GM19099 (cell line): ENCODE data around the gene NAA40.

Experiments
- POLR2A ChIP-seq: IDR thresholded peaks from 3 replicates; pipeline ENCODE4 v1.6.1; 2011; ENCODE audit warnings: low read depth; ENCODE audit not compliant: insufficient read length; ENCODE audit errors: extremely low read depth

The NAA40 gene

DNA sequence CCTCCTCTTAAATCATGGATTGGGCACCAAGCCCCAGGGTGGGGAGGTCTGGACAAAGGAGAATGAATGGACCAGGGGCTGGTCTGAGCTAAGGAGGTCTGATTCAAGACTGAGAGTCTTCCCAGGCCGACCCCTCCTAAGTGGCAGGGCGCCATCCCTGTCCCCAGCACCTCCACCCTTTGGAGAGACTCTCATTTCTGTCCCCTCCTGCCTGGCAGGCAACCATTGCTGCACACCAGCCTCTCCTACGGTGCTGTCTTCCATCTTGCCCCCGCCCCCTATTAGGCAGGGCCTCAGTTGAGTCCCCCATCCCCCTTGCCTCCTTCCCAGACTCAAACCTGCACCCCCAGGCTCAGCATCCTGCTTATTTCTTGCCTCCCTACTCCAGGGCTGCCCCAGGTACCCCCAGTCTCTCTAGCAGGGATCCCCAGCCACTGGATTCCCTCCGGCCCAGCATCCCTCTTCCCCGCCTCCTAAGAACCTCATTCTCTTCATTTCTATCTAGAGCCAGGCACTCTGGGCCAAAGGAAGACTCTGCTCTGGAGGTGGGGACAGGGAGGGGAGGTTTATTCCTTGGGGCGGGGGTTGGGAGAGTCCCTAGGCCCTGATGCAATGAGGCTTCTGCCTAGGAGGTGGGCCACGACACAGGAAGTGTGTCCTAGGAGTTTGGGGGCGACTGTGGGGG, 20.2 kb upstream of the NAA40 start:
- no peak for TF ChIP-seq POLR2A

DNA sequence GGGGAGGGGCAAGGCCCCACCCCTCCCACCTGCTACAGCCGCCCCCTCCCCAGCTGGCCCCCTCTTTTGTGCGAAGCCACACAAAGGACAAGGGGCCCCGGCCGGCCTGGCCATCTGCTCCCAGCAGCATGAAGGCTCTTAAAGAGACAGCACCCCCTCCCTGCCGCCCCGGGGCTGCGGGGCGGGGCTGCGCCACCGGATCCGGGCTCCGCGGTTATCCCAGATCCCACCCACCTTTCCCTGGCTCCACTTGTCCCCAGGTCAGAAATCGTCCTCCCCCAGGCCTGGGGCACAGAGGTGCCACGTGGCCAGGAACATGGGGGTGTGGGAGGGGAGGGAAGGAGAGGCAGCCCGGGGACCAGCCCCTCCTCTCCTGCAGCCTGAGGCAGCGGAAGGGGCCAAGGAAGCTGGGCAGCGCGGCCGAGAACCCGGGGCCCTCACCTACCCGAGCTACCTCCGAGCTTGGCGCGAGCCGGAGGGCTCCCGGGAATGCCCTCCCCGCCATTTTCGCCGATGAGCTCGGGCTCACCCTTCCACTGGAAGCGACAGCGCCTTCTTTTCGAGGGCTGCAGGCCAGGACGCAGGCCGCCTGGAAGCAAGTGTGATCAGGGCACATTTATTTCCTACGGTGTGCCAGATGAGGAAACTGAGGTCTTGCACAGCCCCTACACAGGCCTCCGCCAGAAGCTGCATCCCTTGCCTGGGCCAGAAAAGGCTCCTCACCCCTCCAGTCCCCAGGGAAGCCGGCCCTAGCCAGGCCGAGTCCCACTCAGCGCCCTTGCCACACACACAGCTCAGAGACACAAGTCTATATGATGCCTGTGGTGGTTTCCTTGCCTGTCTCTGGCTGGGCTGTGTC, 19.3 kb upstream of the NAA40 start:
- TF ChIP-seq POLR2A: no peak

DNA sequence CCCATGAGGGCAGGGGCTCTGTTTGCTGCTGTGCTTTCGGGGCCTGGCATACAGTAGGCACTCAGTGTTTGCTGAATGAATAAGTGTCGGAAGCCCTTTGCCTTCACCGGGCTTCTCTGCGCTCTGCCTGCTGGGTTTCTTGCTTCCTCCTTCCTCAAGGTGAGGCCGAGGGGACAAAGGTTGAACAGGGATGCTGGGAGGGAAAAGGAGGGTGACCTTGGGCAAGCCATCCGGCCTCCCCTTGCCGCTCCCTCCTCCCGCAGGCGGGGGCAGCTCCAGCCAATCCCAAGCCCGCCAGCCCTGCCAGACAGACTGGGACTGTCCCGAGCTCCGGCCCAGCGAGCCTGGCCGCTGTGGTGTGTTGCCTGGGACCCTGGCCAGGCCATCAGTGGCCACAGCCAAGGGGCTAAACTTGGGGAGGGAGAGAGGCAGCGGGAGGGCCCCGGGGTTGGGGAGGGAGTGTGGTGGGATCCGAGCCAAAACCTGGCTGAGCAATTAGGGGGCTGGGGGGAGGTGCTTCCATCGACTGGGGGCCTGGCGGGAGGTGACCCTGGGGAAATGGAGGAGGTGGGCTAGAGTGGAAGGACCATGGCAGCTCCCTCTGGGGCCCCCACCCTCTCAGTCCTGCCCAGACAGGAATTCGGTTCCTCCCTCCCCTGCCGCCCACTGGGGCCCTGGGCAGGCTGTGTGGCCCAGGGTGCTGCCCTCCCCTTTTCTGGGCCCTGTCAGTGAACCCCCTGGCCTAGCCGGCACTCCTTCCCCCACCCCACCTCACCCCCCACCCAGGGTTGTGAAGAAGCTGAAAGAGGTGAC, 18.5 kb upstream of the NAA40 start:
- TF ChIP-seq POLR2A: no peak

DNA sequence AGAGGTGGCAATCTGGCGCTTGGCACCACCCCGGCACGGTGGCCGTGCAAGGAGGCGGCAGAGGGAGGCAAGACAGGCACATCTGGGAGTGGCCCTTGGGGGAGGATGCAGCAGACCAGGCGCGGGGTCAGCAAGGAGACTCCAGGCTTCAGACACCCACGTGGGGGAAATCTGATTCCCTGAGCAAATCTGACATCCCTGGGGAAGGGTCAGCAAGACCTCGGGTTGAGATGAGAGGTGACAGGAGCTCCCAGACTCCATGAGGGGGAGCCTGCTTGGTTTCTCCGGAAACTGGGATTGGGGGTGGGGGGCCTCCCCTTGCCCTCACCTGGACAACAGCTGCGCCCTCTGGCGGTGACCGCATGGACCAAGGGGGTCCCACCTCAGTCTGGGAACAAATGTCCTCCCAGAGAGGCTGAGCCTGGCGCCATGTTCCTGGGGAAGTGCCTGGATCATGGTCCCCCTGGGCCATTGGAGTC, 17.8 kb upstream of the NAA40 start:
- no peak for TF ChIP-seq POLR2A

DNA sequence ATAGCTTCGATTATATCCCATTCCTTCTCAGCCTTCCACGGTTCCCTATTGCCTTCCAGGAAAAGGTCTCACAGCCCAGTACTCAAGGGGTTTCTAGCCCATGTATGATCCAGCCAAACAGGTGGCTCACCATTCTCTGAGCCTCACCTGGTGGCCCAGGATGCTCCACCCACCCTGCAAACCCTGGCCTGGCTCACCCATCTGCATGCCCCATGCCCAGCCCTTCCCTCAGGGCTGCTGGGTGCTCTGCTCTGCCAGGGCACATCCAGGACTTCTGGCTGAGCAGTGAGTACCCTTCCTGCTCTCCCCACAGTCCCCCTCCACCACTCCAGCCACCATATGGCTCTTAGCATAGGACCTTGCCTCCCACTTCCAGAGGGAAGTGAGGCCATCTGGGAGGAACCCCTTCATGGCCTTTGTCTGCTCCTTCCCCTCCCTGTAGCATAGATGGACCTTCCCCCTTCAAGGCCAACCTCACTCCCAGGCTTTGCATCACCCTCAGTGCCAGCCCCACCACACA, 16.1 kb upstream of the NAA40 start:
- no peak for TF ChIP-seq POLR2A

DNA sequence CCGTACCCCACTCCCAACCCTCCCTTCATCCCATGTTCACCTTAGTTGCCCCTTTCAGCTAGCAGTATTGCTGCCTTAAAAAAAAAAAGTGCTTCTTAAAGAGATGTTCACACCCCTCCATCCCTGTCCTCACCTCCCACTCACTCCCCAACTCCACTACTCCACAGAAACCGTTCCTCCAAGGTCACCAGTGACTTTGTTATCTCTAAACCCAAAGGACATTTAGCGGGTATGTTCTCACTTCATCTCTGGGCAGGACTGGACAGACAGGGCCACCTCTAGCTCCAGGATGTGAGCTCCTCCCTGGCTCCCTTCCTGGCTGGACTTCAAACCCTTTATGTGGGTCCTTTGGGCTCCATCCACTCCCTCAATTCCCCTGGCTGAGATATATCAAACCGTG, 15.5 kb upstream of the NAA40 start:
- TF ChIP-seq POLR2A: no peak

DNA sequence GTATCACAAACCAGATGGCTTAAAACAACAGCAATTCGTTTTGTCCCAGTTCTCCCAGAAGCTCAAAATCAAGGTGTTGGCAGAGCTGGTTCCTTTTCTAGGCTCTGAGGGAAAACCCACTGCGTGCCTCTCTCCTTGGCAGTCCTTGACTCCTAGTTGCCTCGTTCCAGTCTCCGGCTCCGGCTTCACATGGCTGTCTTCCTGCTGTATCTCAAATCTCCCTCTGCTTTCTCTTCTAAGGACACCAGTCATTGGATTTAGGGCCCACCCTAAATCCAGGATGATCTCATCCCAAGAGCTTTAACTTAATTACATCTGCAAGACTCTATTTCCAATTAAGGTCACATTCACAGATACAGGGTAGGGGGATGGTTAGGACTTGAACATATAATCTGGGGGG, 9.2 kb upstream of the NAA40 start:
- no peak for TF ChIP-seq POLR2A

DNA sequence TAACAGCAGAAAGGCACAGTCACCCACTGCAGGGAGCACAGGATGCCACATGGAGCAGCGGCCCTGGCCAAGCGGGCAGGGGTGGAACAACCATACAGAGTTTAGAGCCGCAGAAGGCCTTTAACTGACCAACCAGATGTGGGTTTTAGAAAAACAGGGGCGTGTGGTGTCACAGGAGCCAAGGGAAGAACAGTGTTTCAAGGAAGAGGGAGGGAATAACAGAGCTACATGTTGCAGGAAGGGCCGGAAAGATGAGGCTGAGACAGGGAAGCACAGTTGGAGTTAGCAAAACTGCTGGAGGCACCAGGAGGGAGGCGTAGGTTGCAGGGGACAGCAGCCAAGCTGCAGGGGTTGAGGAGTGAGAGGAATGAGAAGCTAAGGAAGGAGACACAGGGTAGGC, 7.8 kb upstream of the NAA40 start:
- TF ChIP-seq POLR2A: no peak

DNA sequence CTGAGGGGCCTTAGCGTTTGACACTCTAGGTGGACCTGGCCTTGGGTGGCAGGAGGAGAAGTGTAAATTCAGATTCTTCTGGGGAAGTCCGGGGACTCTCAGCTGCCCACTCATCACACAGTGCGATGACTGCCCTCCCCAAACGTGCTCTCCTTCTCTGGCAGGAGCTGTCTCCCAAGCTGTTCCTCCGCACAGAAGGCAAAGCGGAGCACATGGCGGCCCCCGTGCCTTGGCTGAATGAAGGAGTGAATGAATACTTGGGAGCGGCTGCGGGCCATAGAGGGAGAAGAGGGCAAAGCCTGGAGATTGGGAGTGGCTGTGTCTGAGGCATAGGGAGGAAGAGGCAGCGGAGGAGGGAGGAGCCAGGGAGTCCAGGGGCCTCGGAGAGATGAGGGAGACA, 6.9 kb upstream of the NAA40 start:
- TF ChIP-seq POLR2A: no peak

DNA sequence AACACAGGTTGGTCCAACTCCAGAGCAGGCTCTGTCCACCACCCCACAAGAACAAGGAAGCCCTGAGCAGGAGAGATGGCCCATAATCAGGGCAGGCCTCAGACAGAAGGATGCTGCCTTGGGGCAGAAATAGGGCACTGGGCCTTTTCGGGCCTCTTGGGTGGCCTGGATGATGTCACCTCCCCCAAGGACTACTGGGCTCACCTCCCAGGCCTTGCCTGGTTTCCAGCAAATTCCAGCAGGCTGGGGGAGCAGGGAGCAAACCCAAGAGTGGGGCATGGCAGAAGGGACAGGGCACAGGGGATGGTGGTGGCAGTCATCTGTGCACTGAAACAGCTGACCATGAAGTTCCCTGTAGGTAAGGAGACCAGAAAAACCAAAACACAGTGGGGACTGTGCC, 5.3 kb upstream of the NAA40 start:
- TF ChIP-seq POLR2A: no peak

DNA sequence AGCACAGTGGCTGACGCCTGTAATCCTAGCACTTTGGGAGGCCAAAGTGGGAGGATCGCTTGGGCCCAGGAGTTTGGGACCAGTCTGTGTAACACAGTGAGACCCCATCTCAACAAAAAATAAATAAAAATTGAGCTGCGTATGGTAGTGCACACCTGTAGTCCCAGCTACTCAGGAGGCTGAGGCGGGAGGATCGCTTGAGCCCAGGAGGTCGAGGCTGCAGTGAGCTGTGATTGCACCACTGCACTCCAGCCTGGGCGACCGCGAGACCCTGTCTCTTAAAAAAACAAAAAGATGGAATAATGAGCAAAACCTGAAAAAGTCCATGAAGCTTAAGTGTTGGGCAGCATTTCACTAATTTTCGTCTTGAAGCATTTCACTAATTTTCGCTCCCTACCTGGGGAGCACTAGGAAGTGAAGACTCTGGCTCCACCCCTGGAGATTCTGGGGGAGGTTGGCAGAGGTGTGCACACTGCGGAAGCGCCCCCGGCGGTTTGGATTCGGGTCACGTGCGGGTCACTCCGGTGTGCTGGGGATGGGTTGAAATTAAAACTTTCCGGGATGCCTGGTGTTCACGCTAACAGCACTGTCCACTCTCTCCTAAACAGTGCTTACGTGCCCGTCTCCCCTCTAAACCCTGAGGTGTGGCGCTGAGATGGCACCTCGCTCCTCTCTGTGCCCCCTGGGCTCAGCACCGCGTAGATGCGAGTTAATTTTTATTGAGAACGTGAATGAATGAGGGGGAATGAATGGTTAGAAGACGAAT, 906 bp upstream of the NAA40 start:
- no peak for TF ChIP-seq POLR2A

DNA sequence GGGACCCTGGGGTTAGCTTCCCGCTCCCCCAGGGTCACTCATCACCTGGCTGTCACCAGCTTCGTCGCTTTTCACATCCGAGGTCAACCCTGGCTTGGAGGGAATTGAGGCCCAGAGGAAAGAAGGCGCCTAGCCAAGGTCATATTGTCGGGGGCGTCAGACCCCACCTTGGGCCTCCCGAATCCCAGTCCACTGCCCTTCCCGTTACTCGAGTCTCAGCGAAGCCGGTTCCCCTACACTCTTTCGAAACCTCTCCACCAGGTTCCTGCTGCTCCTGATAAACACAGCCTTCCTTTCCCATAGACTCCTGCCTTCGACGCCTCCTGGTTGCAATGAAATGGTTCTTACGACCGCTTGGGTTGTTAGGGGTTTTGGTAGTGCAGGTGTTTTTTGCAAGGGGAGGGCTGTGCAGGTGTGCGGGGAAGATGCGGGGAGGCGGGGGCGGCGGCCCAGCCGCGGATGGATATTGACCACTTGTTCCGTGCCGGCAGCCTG, 642 bp downstream of the NAA40 start:
- TF ChIP-seq POLR2A: peak; percentile 14

DNA sequence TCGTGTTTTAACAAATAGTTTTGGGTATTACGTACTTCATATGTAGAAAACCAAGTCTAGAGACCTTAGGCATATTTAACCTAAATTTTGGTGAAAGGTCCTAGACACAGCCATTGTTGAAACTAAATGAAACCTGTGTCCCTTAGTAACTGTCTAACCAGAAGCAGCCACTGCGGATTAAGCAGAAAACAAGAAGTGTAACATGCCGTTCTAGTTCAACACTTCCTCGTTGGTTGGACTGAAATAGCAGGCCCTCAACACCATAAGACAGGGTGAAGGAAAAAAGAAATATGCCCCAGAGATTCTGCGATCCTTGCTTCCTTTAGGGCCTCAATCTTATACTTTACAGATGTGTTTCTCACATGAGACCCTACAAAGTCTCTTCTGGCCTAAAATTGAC, 2.0 kb downstream of the NAA40 start:
- TF ChIP-seq POLR2A: no peak

DNA sequence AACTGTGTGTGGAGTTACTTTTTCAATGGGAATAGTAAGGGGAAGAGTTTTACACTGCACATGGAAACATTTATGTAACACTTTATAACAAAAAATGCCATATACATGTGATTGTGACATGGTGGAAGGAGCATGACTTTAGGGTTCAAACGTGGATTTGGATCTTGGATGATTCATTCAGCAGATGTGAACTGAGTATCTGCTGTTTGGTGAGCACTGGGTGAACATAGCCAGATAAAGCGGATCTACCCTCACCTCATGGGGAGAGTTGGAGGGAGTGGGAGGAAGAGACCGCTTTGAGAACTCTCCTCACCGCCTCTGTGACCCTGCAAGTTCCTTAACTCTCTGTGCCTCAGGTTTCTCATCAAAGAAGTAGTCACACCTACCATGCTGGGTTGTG, 3.1 kb downstream of the NAA40 start:
- TF ChIP-seq POLR2A: no peak
